ENCODE results near the gene IL21.
"Not testable (repeated sequence)": the region's sequence is repeated elsewhere in the genome, so short reads cannot be mapped to it uniquely, and the experiment has no call there.

The IL21 gene

GRCh38 chr4:122621016-122621507, at the start of gene IL21:
Gene IL21 (minus strand): TSS chr4:122621066. CDS start chr4:122621011, 55 bp downstream.
- no peak for FAIRE-seq

DNA sequence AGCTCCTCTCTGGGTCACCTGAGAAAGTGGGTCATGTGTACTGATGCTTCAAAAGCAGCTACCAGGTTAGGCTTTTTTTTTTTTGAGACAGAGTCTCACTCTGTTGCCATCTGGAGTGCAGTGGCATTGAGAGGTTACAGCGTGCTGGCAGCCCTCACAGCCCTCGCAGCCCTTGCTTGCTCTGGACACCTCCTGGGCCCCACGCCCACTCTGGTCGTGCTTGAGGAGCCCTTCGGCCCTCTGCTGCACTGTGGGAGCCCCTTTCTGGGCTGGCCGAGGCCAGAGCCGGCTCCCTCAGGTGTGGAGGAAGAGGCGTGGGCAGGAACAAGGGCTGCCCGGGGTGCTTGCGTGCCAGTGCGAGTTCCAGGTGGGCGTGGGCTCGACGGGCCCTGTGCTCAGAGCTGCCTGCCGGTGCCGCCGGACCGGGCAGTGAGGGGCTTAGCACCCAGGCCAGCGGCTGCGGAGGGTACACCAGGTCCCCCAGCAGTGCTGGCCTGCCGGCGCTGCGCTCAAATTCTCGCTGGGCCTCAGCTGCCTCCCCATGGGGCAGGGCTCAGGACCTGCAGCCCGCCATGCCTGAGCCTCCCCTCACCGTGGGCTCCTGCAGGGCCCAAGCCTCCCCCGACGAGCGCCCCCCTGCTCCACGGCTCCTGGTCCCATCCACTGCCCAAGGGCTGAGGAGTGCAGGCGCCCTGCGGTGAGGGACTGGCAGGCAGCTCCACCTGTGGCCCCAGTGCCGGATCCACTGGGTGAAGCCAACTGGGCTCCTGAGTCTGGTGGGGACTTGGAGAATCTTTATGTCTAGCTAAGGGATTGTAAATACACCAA, 49.3 kb upstream of the IL21 start:
- FAIRE-seq = no peak

DNA sequence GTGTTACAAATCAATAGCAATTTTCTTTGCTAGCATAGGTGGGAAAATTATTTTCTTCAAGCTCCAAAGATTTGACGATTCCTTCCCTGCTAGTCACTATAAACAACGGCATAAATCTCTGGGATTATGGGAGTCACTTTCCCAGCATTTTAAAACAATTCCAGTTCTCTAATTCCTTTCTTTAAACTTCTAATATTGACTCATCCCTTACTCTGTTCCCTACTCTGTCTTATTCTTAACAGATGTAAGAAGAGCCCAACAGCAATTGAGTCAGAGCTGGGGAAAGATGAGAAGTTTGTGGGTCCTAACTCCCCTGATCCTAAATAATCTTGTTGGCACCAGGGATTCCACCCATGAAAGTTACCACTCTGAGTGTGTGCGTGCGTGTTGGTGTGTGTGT, 47.4 kb upstream of the IL21 start:
- no peak for FAIRE-seq

DNA sequence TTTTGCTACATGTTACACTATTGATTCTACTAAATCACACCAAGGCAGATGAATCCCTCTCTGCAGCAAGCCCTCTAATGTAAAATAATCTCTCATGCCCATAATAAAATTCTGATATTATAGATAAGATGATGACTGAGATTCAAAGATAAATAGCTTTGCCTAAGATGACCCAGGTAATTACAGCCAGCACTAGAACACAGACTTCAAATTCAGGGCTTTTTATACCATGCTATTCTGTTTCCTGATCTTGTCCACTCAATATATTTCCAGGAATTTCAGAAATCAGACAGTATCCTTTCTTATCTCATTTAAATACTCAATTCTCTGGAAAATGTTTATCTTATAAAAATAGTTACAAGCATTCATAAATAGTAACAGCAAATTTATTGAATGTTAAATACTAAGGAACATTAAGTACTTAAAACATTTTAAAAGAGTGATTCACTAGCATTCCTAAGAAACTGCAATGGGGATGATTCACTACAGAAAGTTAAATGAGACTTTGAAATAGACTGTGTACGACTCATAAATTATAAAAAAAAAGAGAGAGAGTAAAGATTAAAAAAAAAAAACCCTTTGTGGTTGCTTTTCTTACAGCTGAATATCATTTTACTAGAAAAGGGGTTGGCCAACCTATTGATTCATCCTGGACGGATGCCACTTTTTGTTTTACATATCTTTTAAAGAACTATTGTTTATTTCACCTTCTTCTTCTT, 45.8 kb upstream of the IL21 start:
- FAIRE-seq = peak; percentile 71

DNA sequence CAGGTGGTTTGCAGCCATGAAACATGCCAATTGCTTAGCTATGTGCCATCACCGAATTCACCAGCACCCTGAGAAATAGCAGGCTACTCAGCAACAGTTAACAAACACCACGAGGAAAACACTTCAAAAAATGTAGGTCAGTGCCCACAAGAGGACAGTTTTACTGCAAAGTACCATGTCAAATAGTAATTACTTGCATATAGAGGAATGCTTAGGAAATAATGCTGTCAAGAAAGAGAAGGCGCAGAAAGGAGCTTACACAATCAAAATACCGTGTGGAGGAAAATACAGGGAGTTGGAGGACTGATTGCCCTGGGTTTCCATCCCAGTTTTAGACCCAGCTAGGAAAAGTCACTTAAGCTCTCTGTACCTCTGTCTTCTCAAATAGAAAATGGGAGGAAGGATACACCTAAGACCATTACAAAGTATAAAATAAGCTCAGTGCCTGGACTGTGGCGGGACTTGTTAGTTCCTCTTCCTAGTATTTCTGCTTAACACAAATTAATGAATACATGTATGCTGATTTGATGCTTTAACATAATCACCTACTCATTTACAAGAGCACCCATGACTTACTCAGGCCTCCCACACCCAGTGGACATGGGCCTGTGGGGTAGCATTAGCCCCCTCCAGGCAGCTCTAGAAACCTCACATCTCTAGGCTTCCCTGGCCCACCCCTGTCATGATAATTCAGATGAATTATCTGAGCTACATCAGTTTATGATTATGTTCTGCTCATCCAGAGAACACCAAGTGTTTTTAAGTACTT, 44.5 kb upstream of the IL21 start:
- FAIRE-seq = no peak

DNA sequence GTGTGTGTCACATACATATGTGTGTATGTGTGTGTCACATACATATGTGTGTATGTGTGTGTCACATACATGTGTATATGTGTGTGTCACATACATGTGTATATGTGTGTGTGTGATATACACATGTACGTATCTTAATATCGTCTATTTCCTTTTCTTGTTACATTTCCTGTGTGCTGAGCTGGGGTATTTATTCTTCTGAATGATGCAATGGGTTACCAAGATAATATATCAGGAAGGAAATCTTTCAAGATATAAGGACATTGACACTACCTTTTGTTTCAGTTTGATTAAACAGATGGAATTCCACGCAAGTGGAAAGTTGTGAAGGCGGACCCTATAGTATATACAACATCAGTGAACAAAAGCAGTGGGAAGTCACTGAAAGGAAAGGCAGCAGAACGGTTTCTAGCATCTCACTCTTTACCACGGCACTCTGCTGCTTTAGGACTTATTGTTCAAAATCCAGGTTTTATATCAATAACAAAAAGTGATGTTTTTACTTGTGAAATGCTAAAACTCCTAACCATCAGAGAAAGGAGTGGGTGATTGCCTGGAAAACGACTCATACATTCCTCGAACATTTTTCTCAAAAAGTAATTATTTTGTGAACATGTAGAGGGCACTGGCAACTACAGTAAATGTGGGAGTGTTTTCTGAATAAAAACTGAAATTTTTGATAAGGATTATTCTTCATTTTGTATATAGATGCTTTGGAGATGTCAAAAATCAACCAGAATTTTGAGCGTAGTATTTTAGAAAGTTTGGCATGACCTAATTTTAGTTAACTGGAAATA, 43.1 kb upstream of the IL21 start:
- FAIRE-seq = no peak

DNA sequence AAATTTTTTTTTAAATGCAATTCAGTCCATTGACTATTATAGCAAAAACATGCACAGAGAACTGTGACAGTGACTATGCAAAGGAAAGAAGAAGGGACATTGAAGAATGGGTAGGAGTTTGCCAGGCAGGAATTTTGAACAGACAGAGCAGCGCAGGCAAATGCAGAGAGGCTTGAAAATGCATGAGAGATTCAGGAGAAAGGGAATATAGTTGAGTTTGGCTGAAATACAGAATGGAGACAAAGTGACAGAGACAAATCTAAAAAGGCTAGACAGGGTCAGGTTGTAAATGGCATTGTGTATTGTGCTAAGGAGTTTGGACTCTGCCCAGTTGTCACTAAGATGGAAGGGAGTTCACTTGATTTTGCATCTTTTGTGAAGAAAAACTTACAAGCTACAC, 42.4 kb upstream of the IL21 start:
- FAIRE-seq = no peak

DNA sequence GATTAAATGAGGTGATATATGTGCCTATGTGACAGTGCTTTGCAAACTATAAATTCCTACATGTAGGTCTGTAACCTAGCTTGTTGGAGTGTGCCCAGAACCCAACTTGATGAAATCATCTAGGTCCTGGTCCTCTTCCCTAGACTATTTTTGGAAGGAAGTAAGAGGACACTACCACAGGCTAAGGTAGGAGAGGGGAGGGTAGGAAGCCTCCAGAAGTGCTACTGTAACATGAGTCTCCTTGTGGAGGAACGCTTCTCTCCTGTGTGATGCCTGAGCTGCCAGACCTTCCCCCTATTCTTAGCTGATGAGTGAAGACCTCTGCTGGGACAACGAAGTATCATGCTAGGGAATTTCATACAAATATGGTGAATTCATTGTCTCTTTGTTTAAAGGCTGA, 41.8 kb upstream of the IL21 start:
- no peak for FAIRE-seq

DNA sequence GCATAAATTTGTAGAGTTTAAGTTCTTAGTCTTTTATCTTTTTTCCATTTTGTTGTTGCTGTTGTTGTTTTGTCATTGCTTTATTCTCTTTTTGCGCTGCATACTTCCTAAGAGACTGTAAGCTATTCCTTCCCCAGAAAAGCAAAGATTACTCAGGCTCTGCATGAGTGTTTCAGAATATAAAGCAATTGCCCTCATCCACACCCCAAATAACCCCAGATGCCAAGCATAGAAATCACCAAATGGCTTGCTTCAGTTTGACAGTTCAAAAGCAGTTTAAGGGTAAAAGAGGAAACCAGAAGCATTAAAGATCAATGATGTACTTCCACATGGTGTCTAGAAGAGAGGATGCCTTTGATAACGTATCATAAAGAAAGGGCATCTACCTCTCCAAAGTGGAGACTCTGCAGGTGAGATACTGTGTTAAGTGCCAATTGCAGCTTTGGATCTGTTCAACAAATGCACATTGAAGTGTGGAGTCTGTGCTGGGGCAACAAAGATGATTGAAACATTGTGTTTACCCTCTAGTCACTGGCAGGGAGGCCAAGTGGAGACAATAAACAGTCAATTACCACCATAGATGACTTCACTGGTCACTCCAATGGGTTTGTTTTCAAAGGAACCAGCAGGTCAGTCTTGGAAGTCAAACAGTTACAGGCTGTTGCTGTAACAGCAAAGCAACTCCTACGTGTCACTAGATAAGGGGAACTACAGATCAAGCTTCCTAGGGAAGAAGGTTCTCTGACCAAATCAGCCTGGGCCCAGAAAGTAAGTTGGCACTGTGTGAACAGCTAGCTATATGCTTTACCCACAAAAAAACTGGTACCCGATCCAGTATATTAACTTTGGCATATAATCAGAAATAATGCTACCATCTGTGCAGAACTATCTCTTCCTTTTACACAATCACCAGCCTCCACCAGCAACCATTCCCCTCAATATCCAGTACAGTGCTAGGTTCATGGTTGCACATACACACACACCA, 40.6 kb upstream of the IL21 start:
- FAIRE-seq = no peak

DNA sequence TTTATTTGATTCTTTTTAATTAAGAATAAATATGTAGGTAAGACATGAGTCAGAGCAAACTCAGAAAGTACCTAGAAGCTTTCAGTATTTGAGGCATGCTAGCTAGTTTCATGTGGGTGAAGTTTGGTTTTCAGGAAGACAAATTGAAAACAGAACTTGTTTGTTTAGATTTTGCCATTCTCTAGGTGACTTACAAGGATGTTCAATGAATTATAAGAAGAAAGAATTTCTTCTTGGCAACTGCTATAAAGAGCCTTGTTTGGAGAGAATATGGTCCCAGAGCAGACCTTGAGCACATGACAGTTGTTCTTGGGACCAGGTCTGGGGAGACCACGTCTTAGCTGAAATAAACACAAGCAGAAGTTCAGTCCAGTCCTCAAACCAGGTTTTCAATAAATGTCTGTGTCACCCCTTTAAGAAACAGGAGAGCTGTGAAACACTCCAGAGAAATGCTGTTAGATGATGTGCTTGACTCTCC, 38.0 kb upstream of the IL21 start:
- FAIRE-seq = no peak

- FAIRE-seq = no peak
These were observed 37.5 kb upstream of the IL21 start for GRCh38 chr4:122658377-122658776.

GRCh38 chr4:122657553-122657952, 36.7 kb upstream of the IL21 start:
- no peak for FAIRE-seq

DNA sequence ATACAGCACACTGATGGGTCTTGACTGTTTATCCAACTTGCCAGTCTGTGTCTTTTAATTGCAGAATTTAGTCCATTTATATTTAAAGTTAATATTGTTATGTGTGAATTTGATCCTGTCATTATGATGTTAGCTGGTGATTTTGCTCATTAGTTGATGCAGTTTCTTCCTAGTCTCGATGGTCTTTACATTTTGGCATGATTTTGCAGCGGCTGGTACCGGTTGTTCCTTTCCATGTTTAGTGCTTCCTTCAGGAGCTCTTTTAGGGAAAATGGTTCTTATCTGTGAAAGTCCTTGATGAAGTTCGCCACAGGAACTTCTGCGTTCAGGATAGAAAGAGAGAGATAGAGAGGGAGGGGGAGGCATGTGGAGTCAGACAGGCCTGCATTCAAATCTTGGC, 35.7 kb upstream of the IL21 start:
- FAIRE-seq = not testable (repeated sequence)

- peak; percentile 42 for FAIRE-seq
These were observed 31.5 kb upstream of the IL21 start for GRCh38 chr4:122652379-122652778.

- FAIRE-seq = no peak
These were observed 29.3 kb upstream of the IL21 start for GRCh38 chr4:122650148-122650547.

DNA sequence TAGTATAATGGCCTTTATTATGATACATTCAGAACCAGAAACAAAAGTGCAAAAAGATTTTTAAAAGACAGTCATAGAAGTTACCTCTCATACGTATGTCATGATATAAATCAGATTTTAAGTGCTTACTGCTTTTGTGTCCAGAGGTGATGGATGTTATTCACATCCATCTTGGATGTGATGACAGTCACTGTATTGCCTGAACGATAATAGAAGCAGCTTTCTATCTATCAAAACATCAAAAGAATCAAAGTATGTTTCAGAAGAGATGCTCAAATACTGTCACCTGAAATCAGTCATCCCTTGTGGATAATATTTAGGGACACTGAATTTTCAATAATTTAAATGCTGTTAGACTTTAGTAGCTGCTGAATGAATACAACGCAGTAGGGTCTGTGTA, 26.8 kb upstream of the IL21 start:
- FAIRE-seq = no peak

- FAIRE-seq = no peak
These were observed 22.4 kb upstream of the IL21 start for GRCh38 chr4:122643257-122643656.

GRCh38 chr4:122639181-122639580, 18.3 kb upstream of the IL21 start:
- no peak for FAIRE-seq

- FAIRE-seq = no peak
These were observed 15.8 kb upstream of the IL21 start for GRCh38 chr4:122636697-122637096.

- no peak for FAIRE-seq
These were observed 14.3 kb upstream of the IL21 start for GRCh38 chr4:122635205-122635604.

GRCh38 chr4:122633211-122633610, 12.3 kb upstream of the IL21 start:
- no peak for FAIRE-seq

Data from G401.6 (cell line).